ENCODE results near the gene ATAD1.

Gene ATAD1

DNA sequence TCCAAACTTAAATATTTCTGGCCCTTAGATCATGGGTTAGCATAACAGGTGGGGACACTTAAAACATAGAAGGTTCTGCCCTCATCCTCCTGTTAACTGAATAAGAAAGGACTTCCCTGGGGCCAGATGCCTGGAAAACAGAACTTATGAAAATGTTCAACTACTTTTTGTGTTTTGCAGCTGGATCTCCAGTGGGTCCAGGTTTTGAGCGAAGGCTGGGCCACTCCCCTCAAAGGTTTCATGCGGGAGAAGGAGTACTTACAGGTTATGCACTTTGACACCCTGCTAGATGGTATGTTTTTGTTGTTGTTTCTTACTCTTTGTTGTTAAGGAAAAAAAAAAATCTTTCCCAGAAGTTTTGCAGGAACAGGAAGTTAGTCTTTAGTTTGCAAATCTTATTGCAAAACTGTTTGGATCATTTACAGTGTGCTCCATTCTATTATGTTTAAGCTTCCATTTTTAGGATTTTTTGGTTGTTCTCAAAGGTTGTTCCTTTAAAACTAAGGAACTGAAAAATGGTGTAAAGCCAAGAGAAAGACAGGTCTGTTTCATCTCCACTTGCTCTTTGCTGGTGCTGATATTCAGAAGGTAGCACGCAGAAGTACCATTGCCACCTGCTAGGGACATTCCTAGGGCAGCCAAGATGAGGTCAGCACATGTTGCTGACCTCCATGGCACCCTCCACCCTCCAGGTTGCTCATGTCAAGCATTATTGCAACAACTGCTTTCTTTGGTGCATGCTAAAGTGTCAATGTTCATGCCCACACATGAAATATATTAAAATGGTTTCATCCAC, 102.3 kb downstream of the ATAD1 start:
- no peak for DNase-seq (ENCODE audit: low read depth, low spot score)

DNA sequence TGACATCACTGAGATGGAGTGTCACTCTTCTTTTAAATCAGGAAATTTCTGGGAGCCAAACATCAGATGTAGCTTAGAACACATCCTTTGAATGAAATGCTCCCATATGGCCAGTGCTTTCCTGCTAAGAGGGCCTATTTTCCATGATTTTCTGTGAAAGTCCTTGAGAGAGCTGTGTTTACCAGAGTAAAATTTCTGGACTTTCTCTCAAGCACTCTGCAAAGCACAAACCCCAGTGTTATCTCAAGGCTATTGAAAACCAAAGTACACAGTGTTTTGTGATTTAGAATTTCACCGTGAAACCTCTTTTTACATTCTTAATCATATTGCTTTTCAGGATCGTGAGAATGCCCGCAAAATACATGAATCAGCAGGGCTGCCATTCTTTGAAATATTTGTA, 104.3 kb downstream of the ATAD1 start:
- no peak for DNase-seq (ENCODE audit: low read depth, low spot score)

GRCh38 chr10:87712913-87713616, 105.0 kb downstream of the ATAD1 start:
- no peak for DNase-seq (ENCODE audit: low read depth, low spot score)

DNA sequence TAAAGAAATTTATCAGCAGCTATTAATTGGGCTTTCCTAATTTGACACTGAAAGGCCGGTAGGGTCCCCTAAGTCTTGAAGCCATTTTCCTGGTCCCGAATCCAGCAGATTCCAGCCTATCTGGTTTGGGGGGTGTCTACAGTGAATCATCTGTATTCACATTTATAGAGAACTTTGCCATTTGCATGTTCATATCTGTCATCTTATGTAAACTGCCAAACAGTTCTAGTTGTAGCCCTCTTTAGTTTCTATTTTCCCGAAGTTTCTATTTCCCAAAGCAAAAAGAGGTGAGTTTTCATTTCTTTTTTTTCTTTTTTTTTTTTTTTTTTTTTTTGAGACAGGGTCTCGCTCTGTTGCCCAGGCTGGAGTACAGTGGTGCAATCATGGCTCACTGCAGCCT, 110.8 kb downstream of the ATAD1 start:
- DNase-seq (ENCODE audit: low read depth, low spot score) = no peak

GRCh38 chr10:87706731-87707130, 111.3 kb downstream of the ATAD1 start:
- DNase-seq (ENCODE audit: low read depth, low spot score) = no peak

DNA sequence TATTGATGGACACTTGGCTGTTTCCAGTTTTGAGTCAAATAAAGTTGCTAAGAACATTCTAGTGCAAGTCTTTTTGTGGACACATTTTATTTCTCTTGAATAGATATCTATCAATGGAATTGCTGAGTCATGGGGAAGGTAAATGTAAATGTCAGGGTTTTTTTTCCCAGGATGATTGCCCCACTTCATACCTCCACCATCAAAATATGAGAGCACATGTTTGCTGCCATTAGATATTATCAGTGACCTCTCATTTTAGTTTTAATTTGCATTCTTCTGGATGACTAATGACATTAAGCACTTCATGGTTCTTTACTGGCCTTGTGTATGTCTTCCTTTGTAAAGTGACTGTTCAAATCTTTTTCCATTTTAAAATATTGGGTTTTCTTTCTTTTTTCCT, 112.7 kb downstream of the ATAD1 start:
- DNase-seq (ENCODE audit: low read depth, low spot score) = no peak

DNA sequence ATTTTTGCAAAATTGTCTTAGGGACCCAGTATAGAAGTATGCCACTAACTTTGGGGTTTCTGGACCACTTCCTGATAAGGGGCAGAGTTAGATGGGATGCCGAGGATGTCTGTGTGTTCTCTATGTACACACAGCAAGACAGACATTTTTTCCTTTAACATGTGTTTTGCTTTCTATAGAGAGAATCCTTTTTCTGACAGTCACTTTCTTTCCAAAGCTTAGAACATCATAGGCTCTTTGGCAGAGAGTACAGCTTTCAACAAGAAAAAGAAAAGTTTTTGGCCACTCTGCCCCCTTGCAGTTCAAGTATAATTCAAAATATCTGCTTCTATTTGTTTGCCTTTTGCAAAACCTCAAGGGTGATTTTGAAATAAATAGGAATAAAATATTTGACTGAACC, 114.3 kb downstream of the ATAD1 start:
- DNase-seq (ENCODE audit: low read depth, low spot score) = no peak

- DNase-seq (ENCODE audit: low read depth, low spot score) = no peak
Measured at GRCh38 chr10:87702973-87703294, 115.1 kb downstream of the ATAD1 start.

DNA sequence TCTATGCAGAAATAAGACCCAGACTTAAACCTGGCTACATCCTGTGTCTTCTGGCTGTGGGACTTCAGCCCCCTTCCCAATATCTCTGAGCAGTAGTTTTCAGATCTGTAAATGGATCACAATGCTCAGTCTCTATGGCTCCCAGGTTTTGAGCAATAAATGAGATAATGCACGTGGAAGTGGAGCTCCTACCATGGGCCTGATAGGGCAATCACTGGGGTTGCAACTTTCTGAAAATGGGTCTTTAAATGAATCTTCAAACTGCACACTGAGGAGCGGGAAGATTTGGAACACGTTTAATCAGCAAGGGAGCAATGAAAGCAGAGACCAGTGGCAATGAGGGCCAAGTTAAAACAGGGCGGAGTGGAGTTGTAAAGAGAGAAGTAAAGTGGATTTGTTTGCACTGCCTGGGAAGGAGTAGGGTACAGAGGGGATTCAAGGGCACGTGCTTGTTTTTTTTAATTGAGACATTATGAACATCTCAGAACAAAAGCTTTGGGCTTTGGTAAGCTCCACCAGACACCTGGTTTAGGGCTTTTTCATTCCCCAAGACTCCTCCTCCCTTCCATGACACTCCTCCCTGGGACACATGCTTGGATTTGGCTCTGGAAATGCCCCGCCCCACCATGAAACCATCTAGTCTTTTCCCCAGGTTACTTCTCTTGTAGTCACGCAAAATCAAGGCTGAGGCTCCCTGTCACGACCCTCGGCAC, 115.6 kb downstream of the ATAD1 start:
- DNase-seq (ENCODE audit: low read depth, low spot score) = no peak

All from iPS DF 19.7 (cell line).